Tibial nerve (tissue), 4 donors: ENCODE measurements around the gene DPP9. TPM values are rescaled to one million over a fixed set of nuclear protein-coding genes. Genes with fewer than 3 reads are reported as not detected.

Source experiments
- DNase-seq, 2 donors: peaks; one replicate each; pipeline ENCODE4 v3.0.0-alpha.2; 2019; ENCODE audit warnings: low spot score in 2 of 2
- H3K27ac ChIP-seq, 4 donors: fragments of 200-600 bp; sonication (generic) in 3 of 4; one replicate each; pipeline ENCODE4 v1.5.1; 2017 to 2019; ENCODE audit warnings: mild to moderate bottlenecking in 1 of 4
- H3K27me3 ChIP-seq, 2 donors: fragments of 200-600 bp; sonication (generic) in 1 of 2; one replicate each; pipeline versions ENCODE4 v1.5.1 to v1.6.0; 2017 to 2019
- H3K36me3 ChIP-seq, 3 donors: fragments of 200-600 bp; sonication (generic); one replicate each; pipeline ENCODE4 v1.5.1; 2018 to 2019
- H3K4me1 ChIP-seq, 4 donors: fragments of 200-600 bp; sonication (generic) in 3 of 4; one replicate each; pipeline ENCODE4 v1.5.1; 2017 to 2019
- H3K4me3 ChIP-seq, 4 donors: fragments of 200-600 bp; sonication (generic) in 3 of 4; one replicate each; pipeline ENCODE4 v1.5.1; 2017 to 2019; ENCODE audit warnings: mild to moderate bottlenecking in 1 of 4, moderate library complexity in 1 of 4
- H3K9me3 ChIP-seq, 4 donors: fragments of 200-600 bp; sonication (generic) in 3 of 4; one replicate each; pipeline ENCODE4 v1.5.1; 2017 to 2019
- CTCF ChIP-seq, 5 experiments: fragments of 200-600 bp in 3 of 5; fragments of 450-650 bp in 2 of 5; sonication (generic) in 3 of 5; IDR thresholded peaks; one replicate each; pipeline ENCODE4 v1.5.1; 2016 to 2019; ENCODE audit warnings: antibody characterized with exemption in 5 of 5, mild to moderate bottlenecking in 3 of 5, moderate library complexity in 2 of 5
- EP300 ChIP-seq, 2 donors: sonication (generic); formaldehyde crosslinking; IDR thresholded peaks; one replicate each; pipeline ENCODE4 v1.6.1; 2017; ENCODE audit warnings: antibody characterized with exemption in 2 of 2, mild to moderate bottlenecking in 1 of 2
- POLR2A ChIP-seq, 2 donors: fragments of 450-650 bp; IDR thresholded peaks; one replicate each; pipeline ENCODE4 v1.6.1; 2017; ENCODE audit warnings: antibody characterized with exemption in 2 of 2, mild to moderate bottlenecking in 2 of 2, moderate library complexity in 2 of 2
- WGBS, 2 donors: methylation state at CpG; one replicate each; pipeline ENCODE4 v1.1.5; 2018; 5-methylcytosine and 5-hydroxymethylcytosine counted together
- total RNA-seq, 4 donors: library from RNA; depleted of rRNA; stranded (reverse); fragments of >200 nt; gene quantifications; one replicate each; pipeline ENCODE4 v1.1.0, GENCODE V29; 2016

Gene DPP9
- total RNA-seq, 4 donors from 2014 or later = 53.9 to 134 (median 68.0) TPM

- Histone ChIP-seq H3K36me3 (peaks cover 6 to 98% (median 50%) of the 10 kb centered on the region in 3 donors), H3K27ac (peak overlapping the region in 3 of 4 donors; percentile 7 to 74 (median 69)), H3K27me3 (no peaks in the 10 kb centered on the region), H3K9me3 (no peaks in the 10 kb centered on the region), H3K4me3 (no peak overlapping the region), H3K4me1 (peaks cover 0 to 8% (median 0%) of the 10 kb centered on the region in 4 donors)
- TF ChIP-seq EP300 (IDR thresholded peaks at IDR 0.05) (no peak), POLR2A (IDR thresholded peaks at IDR 0.05) (no peak), CTCF (IDR thresholded peaks at IDR 0.05) (no peak)
- 88 to 93% methylated on average over 13 to 14 of the region's 14 CpGs for WGBS, 2 donors
- DNase-seq = no peak
These were observed 26.3 kb downstream of the DPP9 start for GRCh38 chr19:4697304-4697703.

GRCh38 chr19:4695224-4695731 is 28.4 kb downstream of the DPP9 start:
- Histone ChIP-seq H3K9me3 (no peaks in the 10 kb centered on the region), H3K4me3 (no peak overlapping the region), H3K36me3 (peaks cover 0 to 95% (median 34%) of the 10 kb centered on the region in 3 donors), H3K27me3 (no peaks in the 10 kb centered on the region), H3K27ac (peak overlapping the region in 2 of 4 donors; percentile 69 to 70), H3K4me1 (peaks cover 0 to 11% (median 0%) of the 10 kb centered on the region in 4 donors)
- 78 to 81% methylated on average over 18 to 19 of the region's 19 CpGs for WGBS, 2 donors
- DNase-seq = no peak
- no peak for TF ChIP-seq CTCF (IDR thresholded peaks at IDR 0.05)
- no peak for TF ChIP-seq EP300 (IDR thresholded peaks at IDR 0.05)
- TF ChIP-seq POLR2A (IDR thresholded peaks at IDR 0.05) = no peak

GRCh38 chr19:4694211-4694987 is 29.2 kb downstream of the DPP9 start:
- no peak for DNase-seq
- Histone ChIP-seq H3K27ac (peak overlapping the region in 2 of 4 donors; percentile 69 to 70), H3K4me1 (peaks cover 0 to 11% (median 0%) of the 10 kb centered on the region in 4 donors), H3K36me3 (peaks cover 0 to 95% (median 26%) of the 10 kb centered on the region in 3 donors), H3K9me3 (no peaks in the 10 kb centered on the region), H3K27me3 (no peaks in the 10 kb centered on the region), H3K4me3 (no peak overlapping the region)
- TF ChIP-seq POLR2A (IDR thresholded peaks at IDR 0.05) = no peak
- no peak for TF ChIP-seq CTCF (IDR thresholded peaks at IDR 0.05)
- no peak for TF ChIP-seq EP300 (IDR thresholded peaks at IDR 0.05)
- WGBS, 2 donors = 88 to 94% methylated on average over 21 of the region's 22 CpGs

- Histone ChIP-seq H3K36me3 (peaks cover 0 to 96% (median 26%) of the 10 kb centered on the region in 3 donors), H3K4me1 (peaks cover 0 to 11% (median 0%) of the 10 kb centered on the region in 4 donors), H3K27me3 (no peaks in the 10 kb centered on the region), H3K9me3 (no peaks in the 10 kb centered on the region), H3K27ac (peak overlapping the region in 2 of 4 donors; percentile 67 to 69), H3K4me3 (no peak overlapping the region)
- TF ChIP-seq EP300 (IDR thresholded peaks at IDR 0.05) (no peak), CTCF (IDR thresholded peaks at IDR 0.05) (no peak), POLR2A (IDR thresholded peaks at IDR 0.05) (no peak)
- no peak for DNase-seq
- WGBS, 2 donors = 88 to 93% methylated on average over 15 of the region's 15 CpGs
These were observed 30.0 kb downstream of the DPP9 start for GRCh38 chr19:4693471-4694121.

- 91% methylated on average over 4 to 7 of the region's 7 CpGs for WGBS, 2 donors
- no peak overlapping the region for H3K4me3 ChIP-seq
- DNase-seq = no peak
- H3K27ac ChIP-seq = peak overlapping the region in 1 of 4 donors; percentile 69
- no peaks in the 10 kb centered on the region for H3K27me3 ChIP-seq
- no peaks in the 10 kb centered on the region for H3K9me3 ChIP-seq
- no peak for TF ChIP-seq CTCF (IDR thresholded peaks at IDR 0.05)
- peaks cover 0 to 11% (median 0%) of the 10 kb centered on the region in 4 donors for H3K4me1 ChIP-seq
- peaks cover 0 to 96% (median 26%) of the 10 kb centered on the region in 3 donors for H3K36me3 ChIP-seq
These were observed 30.6 kb downstream of the DPP9 start for GRCh38 chr19:4693078-4693350.
